ENCODE data around the gene HHAT.

- TF ChIP-seq POLR2A (IDR thresholded peaks at IDR 0.05; ENCODE audit: low read depth) (no peak), CTCF (IDR thresholded peaks at IDR 0.05) (no peak), POLR2AphosphoS5 (IDR thresholded peaks at IDR 0.05) (no peak)
Observed at GRCh38 chr1:210706246-210706645, 377.5 kb downstream of the HHAT start.

All from esophagus muscularis mucosa (tissue), 3 donors.